Breast epithelium (tissue), 3 donors: ENCODE results near the gene PLIN4.

Experiments
- POLR2A ChIP-seq: fragments of 450-650 bp; IDR thresholded peaks from one replicate; pipeline ENCODE4 v1.6.1; 2016; ENCODE audit warnings: antibody characterized with exemption, mild to moderate bottlenecking, moderate library complexity
- POLR2AphosphoS5 ChIP-seq, 3 donors: sonication (generic); formaldehyde crosslinking; IDR thresholded peaks; one replicate each; pipeline ENCODE4 v1.6.1; 2017; ENCODE audit warnings: antibody characterized with exemption in 3 of 3
- TF ChIP-seq, protein P1 (sequence below), 3 donors: fragments of 450-650 bp; IDR thresholded peaks; one replicate each; pipeline ENCODE4 v1.5.1; 2016 to 2017; ENCODE audit warnings: antibody characterized with exemption in 3 of 3, mild to moderate bottlenecking in 3 of 3, moderate library complexity in 3 of 3

DNA sequence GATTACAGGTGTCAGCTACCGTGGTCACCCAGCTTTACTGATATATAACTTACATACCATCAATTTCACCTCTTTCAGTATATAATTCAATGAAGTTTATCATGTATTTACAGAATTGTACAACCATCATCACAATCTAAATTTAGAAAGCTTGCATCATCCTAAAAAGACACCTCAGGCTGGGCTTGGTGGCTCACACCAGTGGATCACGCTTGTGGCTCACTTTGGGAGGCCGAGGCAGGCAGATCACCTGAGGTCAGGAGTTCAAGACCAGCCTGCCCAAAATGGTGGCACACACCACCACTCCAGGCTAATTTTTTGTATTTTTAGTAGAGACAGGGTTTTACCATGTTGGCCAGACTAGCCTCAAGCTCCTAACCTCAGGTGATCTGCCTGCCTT is 50.5 kb downstream of the PLIN4 start:
- TF ChIP-seq, protein P1, sequence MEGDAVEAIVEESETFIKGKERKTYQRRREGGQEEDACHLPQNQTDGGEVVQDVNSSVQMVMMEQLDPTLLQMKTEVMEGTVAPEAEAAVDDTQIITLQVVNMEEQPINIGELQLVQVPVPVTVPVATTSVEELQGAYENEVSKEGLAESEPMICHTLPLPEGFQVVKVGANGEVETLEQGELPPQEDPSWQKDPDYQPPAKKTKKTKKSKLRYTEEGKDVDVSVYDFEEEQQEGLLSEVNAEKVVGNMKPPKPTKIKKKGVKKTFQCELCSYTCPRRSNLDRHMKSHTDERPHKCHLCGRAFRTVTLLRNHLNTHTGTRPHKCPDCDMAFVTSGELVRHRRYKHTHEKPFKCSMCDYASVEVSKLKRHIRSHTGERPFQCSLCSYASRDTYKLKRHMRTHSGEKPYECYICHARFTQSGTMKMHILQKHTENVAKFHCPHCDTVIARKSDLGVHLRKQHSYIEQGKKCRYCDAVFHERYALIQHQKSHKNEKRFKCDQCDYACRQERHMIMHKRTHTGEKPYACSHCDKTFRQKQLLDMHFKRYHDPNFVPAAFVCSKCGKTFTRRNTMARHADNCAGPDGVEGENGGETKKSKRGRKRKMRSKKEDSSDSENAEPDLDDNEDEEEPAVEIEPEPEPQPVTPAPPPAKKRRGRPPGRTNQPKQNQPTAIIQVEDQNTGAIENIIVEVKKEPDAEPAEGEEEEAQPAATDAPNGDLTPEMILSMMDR (IDR thresholded peaks at IDR 0.05): no peak
- TF ChIP-seq POLR2A (no peak), POLR2AphosphoS5 (IDR thresholded peaks at IDR 0.05) (no peak)
